GM19238 (cell line): ENCODE results near the gene ZC3H4.

Experiments used
- DNase-seq: peaks from one replicate; pipeline ENCODE4 v3.0.0; 2011; ENCODE audit warnings: low spot score; ENCODE audit not compliant: insufficient read length

Gene ZC3H4

DNA sequence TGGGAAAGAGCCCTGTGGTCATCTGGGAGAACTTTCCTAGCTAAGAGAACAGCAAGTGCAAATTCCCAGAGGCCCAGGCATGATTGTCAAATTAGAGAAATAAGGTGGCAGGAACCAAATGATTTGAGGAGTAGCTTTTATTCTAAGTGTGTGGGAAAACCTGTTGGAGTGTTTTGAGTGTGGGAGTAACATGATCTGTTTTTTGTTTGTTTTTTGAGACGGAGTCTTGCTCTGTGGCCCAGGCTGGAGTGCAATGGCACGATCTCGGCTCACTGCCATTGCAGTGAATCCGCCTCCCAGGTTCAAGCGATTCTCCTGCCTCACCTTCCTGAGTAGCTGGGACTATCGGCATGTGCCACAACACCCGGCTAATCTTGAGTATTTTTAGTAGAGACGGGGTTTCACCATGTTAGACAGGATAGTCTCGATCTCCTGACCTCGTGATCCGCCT lies 19.5 kb upstream of the ZC3H4 start:
- DNase-seq: no peak

DNA sequence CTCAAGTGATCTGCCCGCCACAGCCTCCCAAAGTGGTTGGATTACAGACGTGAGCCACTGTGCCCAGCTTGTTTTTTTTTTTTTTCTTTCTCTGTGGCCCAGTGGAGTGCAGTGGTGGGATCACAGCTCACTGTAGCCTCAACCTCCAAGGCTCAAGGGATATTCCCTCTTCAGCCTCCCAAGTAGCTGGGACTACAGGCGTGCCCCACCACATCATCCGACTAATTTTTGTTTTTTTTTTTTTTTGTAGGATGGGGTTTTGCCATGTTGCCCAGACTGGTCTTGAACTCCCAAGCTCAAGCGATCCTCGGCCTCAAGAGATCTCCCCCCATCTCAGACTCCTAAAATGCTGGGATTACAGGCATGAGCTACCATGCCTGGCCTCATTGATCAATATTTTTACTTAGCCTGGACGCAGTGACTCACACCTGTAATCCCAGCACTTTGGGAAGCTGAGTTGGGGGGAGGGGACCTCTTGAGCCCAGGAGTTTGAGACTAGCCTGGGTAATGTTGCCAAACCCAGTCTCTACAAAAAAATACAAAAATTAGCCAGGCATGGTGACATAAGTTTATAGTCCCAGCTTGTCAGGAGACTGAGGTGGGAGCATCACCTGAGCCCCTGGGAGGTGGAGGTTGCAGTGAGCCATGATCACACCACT lies 18.7 kb upstream of the ZC3H4 start:
- no peak for DNase-seq

DNA sequence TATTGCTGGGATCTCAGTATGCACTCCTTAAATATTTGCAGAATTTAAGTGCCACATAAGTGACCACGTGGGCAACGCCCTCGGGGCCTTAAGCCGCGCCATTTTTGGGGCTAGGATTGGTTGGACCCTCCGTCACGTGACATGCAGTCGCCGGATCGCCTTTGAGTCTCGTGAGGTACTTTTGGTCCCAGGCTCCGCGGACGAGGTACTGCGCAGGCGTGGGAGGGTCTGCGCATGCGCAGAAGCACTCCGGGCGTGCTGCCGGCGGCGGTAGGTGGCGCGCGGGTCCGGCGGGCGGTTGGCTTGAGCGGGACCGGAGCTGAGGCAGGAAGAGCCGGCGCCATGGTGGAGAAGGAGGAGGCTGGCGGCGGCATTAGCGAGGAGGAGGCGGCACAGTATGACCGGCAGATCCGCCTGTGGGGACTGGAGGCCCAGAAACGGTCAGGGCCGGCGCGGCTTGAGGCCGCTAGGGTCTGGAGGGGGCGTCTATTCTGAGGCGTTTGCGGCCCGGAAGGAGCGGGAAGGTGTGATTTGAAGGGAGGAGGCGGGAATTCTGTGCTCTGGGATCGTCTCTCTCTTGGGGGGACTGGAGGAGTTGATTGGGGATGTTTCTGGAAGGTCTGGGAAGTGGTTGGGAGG lies 17.1 kb upstream of the ZC3H4 start, which contains the start of gene SAE1:
Gene SAE1 (plus strand): TSS at position 247 of the 639 bp plus-strand sequence. CDS start 96 bp downstream, at position 343.
- peak; percentile 98 for DNase-seq

DNA sequence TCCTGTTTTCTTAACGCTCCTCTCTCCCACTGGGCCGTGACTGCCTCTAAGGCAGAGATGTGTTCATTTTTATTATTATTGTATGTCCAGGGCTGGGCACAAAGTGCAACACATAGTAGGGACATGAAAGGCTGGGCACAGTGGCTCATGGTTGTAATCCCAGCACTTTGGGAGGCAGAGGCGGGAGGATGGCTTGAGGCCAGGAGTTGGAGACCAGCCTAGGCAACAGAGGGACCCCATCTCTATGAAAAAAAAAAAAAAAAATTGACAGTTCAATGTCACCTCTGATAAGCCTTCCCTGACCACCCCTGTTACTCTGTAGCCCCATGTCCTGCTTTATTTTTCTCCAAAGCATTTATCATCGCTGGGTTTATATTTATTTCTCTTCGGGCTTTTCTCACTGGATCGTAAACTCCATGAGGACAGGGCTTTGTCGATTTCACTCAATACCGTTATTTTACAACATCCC lies 16.6 kb upstream of the ZC3H4 start:
- no peak for DNase-seq

DNA sequence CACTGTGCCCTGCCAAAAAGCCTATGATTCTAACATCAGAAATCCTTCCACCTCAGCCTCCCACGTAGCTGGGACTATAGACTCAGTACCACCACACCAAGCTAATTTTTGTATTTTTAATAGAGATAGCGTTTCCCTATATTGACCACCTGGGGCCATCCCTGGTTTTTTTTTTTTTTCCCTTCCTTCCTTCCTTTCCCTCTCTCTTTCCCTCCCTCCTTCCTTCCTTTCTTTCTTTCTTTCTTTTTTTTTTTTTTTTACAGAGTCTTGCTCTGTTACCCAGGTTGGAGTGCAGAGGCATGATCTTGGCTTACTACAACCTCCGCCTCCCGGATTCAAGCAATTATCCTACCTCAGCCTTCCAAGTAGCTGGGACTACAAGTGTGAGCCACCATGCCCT lies 16.0 kb upstream of the ZC3H4 start:
- DNase-seq: no peak

DNA sequence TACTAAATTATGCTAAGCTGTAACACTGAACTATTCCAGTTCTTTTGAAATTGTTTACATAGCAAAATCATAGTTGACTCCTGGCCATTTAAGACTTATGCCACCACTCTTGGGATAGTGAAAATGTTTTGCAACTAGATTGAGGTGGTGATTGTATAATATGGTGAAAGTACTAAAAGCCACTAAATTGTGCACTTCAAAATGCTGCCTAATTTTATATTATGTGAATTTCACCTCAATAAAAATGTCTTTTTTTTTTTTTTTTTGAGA lies 12.0 kb upstream of the ZC3H4 start:
- no peak for DNase-seq

DNA sequence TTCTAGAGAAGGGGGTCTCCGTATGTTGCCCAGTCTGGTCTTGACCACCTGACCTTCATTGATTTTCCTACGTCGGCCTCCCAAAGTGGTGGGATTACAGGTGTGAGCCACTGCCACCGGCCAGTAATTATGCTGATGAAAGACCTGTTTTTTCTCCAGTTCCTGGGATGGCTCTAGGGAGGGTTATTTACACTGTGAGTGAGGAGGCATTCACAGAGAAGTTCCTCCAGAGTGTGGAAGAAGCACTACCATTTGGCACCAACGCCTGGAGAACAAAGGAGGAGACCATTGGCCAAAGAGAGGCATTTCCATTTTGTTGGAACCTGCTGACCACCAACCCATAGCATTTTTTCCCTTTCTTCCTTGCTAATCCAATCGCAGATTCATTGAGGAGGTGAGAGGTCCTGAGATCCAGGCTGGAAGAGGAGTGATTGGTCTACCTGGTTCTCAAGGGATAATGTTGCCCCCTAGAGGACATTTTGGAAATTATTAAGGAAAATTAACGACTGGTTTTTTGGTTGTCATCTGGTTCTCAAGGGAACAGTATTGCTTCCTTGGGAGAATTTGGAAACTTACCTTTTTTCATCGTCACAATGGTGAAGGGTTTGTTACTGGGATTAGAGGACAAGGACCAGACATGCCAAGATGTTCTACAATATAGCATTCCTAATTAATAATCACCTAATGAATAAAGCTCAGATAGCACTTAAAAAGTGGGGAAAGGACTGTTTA lies 11.5 kb upstream of the ZC3H4 start:
- no peak for DNase-seq

DNA sequence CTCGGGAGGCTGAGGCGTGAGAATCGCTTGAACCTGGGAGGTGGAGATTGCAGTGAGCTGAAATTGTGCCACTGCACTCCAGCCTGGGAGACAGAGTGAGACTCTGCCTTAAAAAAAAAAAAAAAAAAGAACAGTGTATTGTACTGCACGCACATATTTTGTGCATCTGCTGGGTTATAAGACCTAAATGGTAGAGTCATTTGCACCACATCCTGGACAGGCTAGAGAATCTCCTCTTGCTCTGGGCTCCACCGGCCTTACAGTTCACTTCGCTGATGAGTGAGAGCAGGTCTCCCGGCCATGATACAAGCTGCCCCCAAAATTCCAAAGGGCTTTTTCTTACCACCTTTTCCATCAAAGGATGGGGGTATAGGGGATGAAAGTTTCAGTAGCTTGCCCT lies 9.8 kb upstream of the ZC3H4 start:
- no peak for DNase-seq

DNA sequence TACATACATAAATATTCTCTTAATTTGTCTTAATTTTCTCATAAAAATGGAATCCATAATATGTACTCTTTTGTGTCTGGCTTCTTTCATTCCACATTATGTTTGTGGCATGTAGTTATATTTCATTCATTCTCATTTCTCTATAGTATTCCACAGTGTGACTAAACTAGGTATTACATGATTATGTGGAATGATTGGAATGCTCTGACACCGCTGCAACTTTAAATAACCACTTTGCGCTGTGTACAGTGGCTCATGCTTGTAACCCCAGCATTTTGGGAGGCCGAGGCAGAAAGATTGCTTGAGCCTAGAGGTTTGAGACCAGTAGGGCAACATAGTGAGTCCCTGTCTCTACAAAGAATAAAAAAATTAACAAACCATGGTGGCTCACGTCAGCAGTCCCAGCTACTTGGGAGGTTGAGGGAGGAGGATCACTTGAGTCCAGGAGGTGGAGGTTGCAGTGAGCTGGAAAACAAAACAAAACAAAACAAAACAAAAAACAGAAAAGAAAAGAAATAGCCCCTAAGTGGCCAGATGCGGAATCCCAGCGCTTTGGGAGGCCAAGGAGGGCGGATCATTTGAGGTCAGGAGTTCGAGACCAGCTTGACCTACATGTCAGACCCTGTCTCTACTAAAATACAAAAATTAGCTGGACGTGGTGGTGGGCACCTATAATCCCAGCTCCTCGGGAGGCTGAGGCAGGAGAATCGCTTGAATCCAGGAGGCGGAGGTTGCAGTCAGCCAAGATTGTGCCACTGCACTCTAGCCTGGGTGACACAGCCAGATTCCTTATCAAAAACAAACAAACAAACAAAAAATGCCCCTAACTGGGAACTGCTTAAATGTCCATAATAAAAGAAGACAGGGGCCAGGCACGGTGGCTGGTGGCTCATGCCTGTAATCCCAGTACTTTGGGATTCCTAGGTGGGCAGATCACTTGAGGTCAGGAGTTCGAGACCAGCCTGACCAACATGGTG lies 9.1 kb upstream of the ZC3H4 start:
- no peak for DNase-seq

DNA sequence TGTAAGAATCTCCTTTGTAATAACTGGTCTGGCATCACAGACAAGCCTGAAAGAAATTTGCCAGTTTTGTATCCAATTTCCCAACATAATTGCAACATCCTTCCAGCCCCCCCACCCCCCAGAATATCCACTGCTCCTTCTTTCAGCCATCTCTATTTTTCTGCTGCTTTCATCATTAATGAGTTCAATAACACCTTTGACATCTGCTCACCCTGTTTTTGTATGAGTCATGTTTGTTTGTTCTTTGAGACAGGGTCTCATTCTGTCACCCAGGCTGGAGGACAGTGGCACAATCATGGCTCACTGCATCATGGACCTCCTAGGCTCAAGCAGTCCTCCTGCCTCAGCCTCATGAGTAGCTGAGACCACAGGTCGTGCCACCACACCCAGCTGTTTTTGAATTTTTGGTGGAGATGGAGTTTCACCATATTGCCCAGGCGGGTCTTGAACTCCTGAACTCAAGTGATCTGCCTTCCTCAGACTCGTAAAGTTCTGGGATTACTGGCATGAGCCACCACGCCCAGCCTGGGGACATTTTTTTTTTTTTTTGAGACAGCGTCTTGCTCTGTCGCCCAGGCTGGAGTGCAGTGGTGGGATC lies 7.0 kb upstream of the ZC3H4 start:
- DNase-seq: no peak

DNA sequence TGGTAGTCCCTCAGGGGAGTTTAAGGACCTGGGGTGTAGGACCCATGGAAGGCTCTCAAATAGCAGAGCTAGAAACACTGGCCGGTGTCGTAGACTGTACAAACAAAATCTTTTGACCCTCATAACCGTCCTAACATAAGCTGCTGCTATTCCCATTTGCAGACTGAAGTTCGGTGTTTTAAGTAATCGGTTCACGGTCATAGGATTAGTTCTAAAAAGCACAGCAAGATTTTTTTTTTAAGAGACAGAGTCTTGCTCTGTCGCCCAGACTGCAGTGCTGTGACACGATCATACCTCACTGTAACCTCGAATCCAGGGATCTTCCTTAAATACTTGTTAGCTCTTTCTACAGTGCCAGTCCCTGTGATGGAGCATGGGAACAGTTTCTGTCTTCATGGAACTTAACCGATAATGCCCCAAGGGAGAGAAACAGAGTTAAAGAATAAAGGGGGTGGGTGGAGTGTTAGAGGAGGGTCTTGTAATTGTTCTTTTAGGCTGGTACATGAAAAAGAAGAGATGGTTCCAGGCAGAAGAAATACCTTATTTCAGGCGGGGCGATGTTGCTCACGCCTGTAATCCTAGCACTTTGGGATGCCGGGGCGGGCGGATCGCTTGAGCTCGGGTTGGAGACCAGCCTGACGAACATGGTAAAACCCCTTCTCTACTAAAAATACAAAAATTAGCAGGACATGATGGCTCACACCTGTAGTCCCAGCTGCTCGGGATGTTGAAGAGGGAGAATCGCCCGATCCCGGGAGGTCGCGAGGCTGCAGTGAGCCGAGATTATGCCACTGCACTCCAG lies 475 bp upstream of the ZC3H4 start:
- no peak for DNase-seq

DNA sequence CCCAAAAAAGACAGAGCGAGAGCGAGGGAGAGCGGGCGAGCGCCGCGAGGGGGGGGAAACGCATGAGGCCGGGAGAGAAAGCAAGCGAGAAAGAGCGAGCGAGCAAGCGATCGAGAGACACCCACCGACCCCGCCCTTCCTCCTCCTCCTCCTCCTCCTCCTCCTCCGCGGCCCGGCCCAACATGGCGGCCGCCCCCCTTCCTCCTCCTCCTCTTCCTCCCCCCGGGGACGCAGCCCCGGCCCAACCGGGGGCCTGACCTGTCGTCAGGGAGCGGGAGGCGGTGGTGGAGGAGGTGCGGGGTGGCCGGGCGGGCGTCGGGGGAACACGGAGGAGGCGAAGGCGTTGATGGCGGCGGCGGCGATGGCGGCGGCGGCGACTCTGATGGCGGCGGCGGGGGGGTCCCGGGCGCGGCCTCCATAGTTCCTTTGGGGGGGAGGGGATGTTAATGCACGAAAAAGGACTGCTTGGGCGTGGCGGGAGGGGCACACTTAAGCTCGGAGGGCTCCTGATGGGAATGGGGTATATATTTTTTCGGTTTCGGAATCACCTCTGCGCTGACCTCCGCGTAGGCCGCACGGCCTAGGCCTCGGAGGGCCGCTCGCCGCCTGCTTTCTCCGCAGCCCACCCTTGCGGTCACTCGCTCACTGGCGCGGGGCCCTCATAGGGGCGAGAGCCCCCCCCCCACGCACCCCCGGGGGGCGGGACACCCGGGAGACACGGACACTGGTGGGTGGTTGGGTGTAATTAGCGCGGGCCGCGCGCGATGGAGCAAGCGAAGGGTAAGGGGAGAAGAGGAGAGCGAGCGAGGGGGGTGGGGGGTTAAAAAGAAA lies 1.2 kb downstream of the ZC3H4 start:
- peak; percentile 49 for DNase-seq

DNA sequence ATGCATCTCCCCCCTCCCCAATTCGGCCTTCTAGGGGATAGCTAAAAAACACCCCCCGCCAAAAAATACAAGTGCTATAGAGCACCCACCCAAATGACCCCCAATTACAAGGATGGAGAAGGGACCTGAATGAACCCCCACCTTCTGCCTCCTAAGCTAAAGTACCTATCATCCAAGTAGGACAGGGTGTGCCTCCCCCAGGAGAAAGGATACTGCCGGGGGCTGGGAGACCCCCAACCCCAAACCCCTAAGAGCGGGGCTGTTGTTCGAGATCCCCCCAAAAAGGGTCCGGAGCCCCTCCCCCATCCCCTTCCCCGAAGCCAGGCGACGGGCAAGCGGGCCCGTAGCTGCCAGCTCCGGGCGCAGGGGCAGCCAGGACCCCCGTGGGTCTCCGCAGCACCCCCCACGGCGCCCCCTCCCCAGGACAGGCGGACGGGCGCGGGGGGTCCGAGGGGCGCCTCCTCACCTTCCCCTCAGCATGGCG lies 1.9 kb downstream of the ZC3H4 start:
- DNase-seq: no peak

DNA sequence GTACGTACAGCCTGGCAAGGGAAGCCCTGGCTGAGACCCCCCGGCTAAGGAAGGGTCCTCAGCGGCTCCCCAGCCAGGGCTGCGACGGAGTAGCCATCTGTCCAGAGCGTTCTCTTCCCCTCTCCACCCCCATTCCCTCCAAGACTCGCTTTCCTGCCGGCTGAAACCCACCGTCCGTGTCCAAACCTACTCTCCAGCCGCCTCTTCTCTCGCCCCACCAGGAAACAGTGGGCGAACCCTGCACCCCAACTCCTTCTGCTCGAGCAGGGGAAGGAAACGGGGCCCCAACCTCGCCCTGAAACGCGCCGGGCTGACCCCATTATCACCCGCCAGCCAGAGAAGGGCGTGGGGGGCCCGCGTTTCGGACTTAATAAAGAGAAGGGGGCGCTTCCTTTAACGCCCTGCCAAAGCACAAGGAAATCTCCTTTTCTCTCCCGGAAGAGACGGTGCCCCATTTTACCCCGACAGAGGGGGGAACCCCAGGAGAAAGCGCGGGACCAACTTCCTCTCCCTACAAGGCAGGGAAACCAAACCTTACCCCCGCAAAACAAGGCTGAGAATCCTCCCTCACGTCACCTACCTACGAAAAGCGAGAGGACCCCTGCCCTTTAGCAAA lies 2.5 kb downstream of the ZC3H4 start:
- no peak for DNase-seq

DNA sequence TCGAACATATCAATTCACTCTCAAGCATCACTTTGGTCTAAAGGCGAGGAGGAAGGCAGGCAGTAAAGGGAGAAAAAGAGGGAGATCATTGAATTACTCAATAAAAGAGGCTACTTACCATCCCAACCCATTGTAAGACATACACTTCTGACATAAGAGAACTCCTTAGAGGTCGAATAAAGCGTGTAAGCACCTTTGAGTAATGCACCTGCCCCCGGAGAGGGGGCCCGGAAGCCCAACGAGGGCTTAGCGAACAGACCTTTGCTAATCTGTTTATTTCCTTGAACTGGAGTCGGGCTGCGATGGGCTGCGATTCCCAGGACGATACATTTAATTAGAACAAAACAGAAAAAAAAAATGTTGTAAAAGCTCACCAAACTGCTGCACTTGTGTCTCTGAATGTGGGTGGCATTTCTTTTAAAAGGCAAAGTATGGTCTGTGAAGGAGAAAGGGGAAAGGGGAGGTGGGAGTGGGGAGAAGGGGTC lies 3.0 kb downstream of the ZC3H4 start:
- DNase-seq: no peak

DNA sequence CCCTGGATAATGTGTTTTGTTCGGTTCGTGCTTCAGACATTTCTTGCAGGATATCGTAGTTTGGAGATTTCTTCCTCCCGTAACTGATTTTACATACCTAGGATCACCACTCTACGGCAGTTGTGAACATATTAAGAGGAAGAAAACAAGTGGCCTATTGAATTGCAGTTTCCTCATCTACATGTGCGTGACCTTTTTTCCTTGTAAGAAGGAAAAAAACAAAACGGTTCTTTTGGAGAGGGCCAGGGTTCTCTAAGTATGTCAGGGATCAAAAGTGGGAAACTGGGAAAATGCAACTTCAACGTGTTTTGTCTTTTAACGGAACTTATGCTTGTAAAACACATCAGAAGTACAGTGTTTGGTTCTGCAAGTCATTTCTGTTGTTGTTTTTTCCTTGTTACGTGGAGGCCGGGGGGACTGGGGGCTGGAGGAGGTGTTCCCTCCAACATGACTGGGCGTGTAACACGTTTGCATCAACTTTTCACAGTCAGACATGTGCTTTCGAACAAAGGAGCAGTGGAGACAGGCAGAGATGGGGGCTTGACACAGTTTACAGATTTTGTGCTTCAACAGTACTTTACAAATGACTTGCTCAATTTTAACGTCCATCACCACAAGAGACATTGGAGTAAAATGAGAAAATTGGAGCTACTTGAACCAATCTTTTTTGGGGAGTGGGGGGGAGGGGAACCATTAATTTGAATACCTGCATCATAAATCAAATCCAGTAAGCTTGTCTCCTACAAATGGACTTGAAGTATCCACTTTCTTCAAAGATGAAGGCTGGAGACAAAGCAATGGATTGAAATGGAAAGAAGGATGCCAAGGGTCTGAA lies 3.8 kb downstream of the ZC3H4 start:
- no peak for DNase-seq

DNA sequence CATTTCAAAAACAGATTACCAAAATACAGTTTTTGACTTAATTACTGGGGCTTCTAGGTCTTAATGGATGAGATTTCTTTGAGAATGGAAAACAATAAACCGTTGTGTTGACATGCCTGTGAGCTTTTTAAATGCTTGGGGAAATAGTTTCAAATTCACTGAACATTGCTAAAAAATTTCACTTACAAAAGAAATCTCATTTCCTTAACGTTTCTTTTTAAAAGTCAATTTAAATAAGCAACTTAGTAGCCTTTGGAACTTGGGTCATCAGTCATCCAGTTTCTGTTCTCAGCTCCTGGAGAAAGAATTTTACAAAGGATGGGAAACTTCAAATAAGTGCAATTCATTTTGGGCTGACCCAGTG lies 4.4 kb downstream of the ZC3H4 start:
- no peak for DNase-seq
